CD4-positive, alpha-beta T cell (primary cell): Measurements from ENCODE around the gene RPL27A. TPM values are rescaled to one million over a fixed set of nuclear protein-coding genes. Genes with fewer than 3 reads are reported as not detected.

Experiments
- ATAC-seq: fragments of 200-7000 bp; cut with Tn5 transposase; one replicate; pipeline ENCODE4 v1.10.0; 2022; ENCODE audit warnings: mild to moderate bottlenecking; ENCODE audit not compliant: poor library complexity
- CTCF ChIA-PET: fragments of 350-600 bp; sonication (Branson Sonifier 250); formaldehyde crosslinking; loops from one replicate; lab custom pipeline; 2021; ENCODE audit warnings: antibody characterized with exemption, inconsistent platforms; lab: Charles Lee
- POLR2A ChIA-PET: fragments of 350-600 bp; sonication (Branson Sonifier 250); formaldehyde crosslinking; loops from one replicate; lab custom pipeline; 2021; ENCODE audit warnings: antibody characterized with exemption, inconsistent platforms; lab: Charles Lee
- DNase-seq, 14 experiments: peaks; one replicate each; pipeline ENCODE4 v3.0.0-alpha.2; 2013 to 2020; ENCODE audit warnings: mixed read lengths in 2 of 14
- H3K27ac ChIP-seq, 2 donors: one replicate each; pipeline versions ENCODE4 v1.5.1 to v1.7.0; 2013; ENCODE audit warnings: low read length in 2 of 2, low read depth in 1 of 2, mild to moderate bottlenecking in 1 of 2
- H3K27me3 ChIP-seq, 2 experiments: 1 replicate in 1 of 2; 2 replicates in 1 of 2; pipeline versions ENCODE4 v1.6.1 to v1.7.0; 2013; ENCODE audit warnings: low read length in 2 of 2, control low read depth in 1 of 2, mild to moderate bottlenecking in 1 of 2, moderate library complexity in 1 of 2; ENCODE audit not compliant: insufficient read depth in 2 of 2, control insufficient read depth in 1 of 2
- H3K36me3 ChIP-seq: one replicate; pipeline ENCODE4 v1.6.1; 2013; ENCODE audit warnings: low read length, control low read depth; ENCODE audit not compliant: insufficient read depth
- H3K4me1 ChIP-seq: one replicate; pipeline ENCODE4 v1.6.1; 2013; ENCODE audit warnings: low read length, control low read depth; ENCODE audit not compliant: insufficient read depth
- H3K4me3 ChIP-seq: one replicate; pipeline ENCODE4 v1.5.1; 2013; ENCODE audit warnings: mild to moderate bottlenecking, low read length, moderate library complexity
- H3K9me3 ChIP-seq, 2 experiments: 1 replicate in 1 of 2; 2 replicates in 1 of 2; pipeline versions ENCODE4 v1.6.1 to v1.7.0; 2013; ENCODE audit warnings: low read length in 2 of 2, mild to moderate bottlenecking in 2 of 2, control low read depth in 1 of 2, moderate library complexity in 1 of 2; ENCODE audit not compliant: control insufficient read depth in 1 of 2, insufficient read depth in 1 of 2
- H3K27ac Mint-ChIP-seq: one replicate; pipeline ENCODE4 v1.8.0; 2020; ENCODE audit warnings: mixed read lengths
- H3K27me3 Mint-ChIP-seq: one replicate; pipeline ENCODE4 v1.8.0; 2021; ENCODE audit warnings: mixed read lengths
- H3K36me3 Mint-ChIP-seq: one replicate; pipeline ENCODE4 v1.8.0; 2021; ENCODE audit warnings: low read depth, mixed read lengths
- H3K4me1 Mint-ChIP-seq: one replicate; pipeline ENCODE4 v1.8.0; 2021; ENCODE audit warnings: low read depth, mixed read lengths
- H3K4me3 Mint-ChIP-seq: one replicate; pipeline ENCODE4 v1.8.0; 2020; ENCODE audit warnings: mild to moderate bottlenecking, mixed read lengths
- H3K9me3 Mint-ChIP-seq: one replicate; pipeline ENCODE4 v1.8.0; 2020; ENCODE audit warnings: mixed read lengths
- intact Hi-C, 2 experiments: fragments of 100-400 bp; cut with DNase I in 1 of 2; cut with micrococcal nuclease in 1 of 2; formaldehyde crosslinking; loops; one replicate each; pipeline versions ENCODE4 v1.15.1 to v1.9.0; 2023 to 2025; cut with DNase I, micrococcal nuclease
- total RNA-seq, 174 experiments: library from RNA in 2 of 174; stranded (reverse) in 2 of 174; gene quantifications; one replicate each; pipeline ENCODE4 v1.2.3 and lab custom pipeline; 2021 to 2026
- TF ChIP-seq, protein P1 (sequence below): fragments of 200-600 bp; IDR thresholded peaks from one replicate; pipeline ENCODE4 v1.8.0; 2022; ENCODE audit warnings: antibody characterized with exemption, mild to moderate bottlenecking

Gene RPL27A
- total RNA-seq, 2 experiments from 2014 or later = 1,667 to 1,721 TPM

- intact Hi-C loops = no loop called here
These were observed 28.1 kb upstream of the RPL27A start for GRCh38 chr11:8654503-8654902.

GRCh38 chr11:8656291-8656690 is 26.3 kb upstream of the RPL27A start:
- ATAC-seq = no peak
- Mint-ChIP-seq H3K36me3 (peaks cover 10% of the 10 kb centered on the region), H3K9me3 (no peaks in the 10 kb centered on the region), H3K4me1 (no peaks in the 10 kb centered on the region), H3K27me3 (no peaks in the 10 kb centered on the region), H3K27ac (no peak overlapping the region), H3K4me3 (no peak overlapping the region)
- intact Hi-C loops = no loop called here
- CTCF ChIA-PET = no interaction called here
- no peak overlapping the region for H3K27ac ChIP-seq
- no peak overlapping the region for H3K4me3 ChIP-seq
- no peak for DNase-seq
- no peaks in the 10 kb centered on the region for H3K9me3 ChIP-seq
- peaks cover 5% of the 10 kb centered on the region for H3K36me3 ChIP-seq
- TF ChIP-seq, protein P1, sequence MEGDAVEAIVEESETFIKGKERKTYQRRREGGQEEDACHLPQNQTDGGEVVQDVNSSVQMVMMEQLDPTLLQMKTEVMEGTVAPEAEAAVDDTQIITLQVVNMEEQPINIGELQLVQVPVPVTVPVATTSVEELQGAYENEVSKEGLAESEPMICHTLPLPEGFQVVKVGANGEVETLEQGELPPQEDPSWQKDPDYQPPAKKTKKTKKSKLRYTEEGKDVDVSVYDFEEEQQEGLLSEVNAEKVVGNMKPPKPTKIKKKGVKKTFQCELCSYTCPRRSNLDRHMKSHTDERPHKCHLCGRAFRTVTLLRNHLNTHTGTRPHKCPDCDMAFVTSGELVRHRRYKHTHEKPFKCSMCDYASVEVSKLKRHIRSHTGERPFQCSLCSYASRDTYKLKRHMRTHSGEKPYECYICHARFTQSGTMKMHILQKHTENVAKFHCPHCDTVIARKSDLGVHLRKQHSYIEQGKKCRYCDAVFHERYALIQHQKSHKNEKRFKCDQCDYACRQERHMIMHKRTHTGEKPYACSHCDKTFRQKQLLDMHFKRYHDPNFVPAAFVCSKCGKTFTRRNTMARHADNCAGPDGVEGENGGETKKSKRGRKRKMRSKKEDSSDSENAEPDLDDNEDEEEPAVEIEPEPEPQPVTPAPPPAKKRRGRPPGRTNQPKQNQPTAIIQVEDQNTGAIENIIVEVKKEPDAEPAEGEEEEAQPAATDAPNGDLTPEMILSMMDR = no peak
- POLR2A ChIA-PET = interaction anchor here (1.2 kb wide), 1 partner anchor 33 kb away, joined by 3 read pairs; no protein-coding TSS in a partner anchor
- no peaks in the 10 kb centered on the region for H3K27me3 ChIP-seq
- H3K4me1 ChIP-seq = no peaks in the 10 kb centered on the region

More at GRCh38 chr11:8654503-8654902, 28.1 kb upstream of the RPL27A start:
- ChIA-PET POLR2A (no interaction called here), CTCF (no interaction called here)
- no peaks in the 10 kb centered on the region for H3K27me3 Mint-ChIP-seq
- peaks cover 23% of the 10 kb centered on the region for H3K36me3 Mint-ChIP-seq
- Histone ChIP-seq H3K36me3 (peaks cover 15% of the 10 kb centered on the region), H3K27me3 (no peaks in the 10 kb centered on the region), H3K9me3 (no peaks in the 10 kb centered on the region), H3K27ac (no peak overlapping the region), H3K4me1 (no peaks in the 10 kb centered on the region), H3K4me3 (no peak overlapping the region)
- DNase-seq = no peak
- no peak overlapping the region for H3K27ac Mint-ChIP-seq
- ATAC-seq = no peak
- TF ChIP-seq, protein P1 = no peak
- H3K4me1 Mint-ChIP-seq = no peaks in the 10 kb centered on the region
- no peaks in the 10 kb centered on the region for H3K9me3 Mint-ChIP-seq
- H3K4me3 Mint-ChIP-seq = no peak overlapping the region

DNA sequence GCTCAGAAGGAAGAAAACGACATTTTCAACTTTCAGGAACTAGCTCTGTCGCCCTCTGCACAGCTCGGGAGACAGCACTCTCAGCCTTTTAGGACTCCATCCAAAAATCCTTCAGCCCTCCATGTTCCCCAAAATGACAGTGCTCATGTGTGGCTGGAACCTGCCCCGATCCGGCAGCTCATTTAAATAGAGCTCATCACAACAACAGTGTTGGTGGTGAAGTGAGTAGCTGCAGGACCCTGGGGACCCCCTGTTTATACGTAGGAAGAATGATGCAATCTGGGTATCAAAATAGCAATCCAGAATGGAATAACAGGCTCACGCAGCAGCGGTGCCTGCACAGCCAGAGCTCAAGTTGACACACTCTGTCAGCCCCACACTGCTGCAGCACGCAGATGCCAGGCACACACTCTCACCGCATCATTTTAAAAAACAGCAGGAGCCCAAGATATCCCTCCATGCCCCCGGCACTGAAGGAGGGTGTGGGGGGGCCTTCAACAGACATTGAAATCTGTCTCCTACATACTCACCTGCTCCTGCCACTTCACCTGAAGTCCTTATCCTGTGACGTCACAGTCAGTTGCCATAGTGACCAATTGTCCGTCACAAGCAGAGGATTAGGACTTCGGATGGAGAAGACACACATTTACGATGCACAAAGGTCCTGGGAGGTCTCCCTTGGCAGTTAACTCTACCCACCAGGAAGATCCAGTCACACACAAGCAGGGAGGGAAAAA is 24.1 kb upstream of the RPL27A start:
- Mint-ChIP-seq H3K4me3 (no peak overlapping the region), H3K27me3 (no peaks in the 10 kb centered on the region), H3K27ac (no peak overlapping the region), H3K9me3 (no peaks in the 10 kb centered on the region), H3K4me1 (no peaks in the 10 kb centered on the region), H3K36me3 (no peaks in the 10 kb centered on the region)
- intact Hi-C loops = no loop called here
- CTCF ChIA-PET = no interaction called here
- no peak for DNase-seq
- Histone ChIP-seq H3K27ac (no peak overlapping the region), H3K4me3 (no peak overlapping the region), H3K4me1 (no peaks in the 10 kb centered on the region), H3K27me3 (no peaks in the 10 kb centered on the region), H3K36me3 (no peaks in the 10 kb centered on the region), H3K9me3 (no peaks in the 10 kb centered on the region)
- ATAC-seq = no peak
- POLR2A ChIA-PET = no interaction called here
- TF ChIP-seq, protein P1 = no peak
